Renal cortical epithelial cell (primary cell): ENCODE data around the gene ARIH2. TPM values are rescaled to one million over a fixed set of nuclear protein-coding genes. Genes with fewer than 3 reads are reported as not detected.
"Not testable (repeated sequence)": the region's sequence is repeated elsewhere in the genome, so short reads cannot be mapped to it uniquely, and the experiment has no call there.

Experiments
- DNase-seq: peaks from one replicate; pipeline ENCODE4 v3.0.0-alpha.2; 2011; ENCODE audit warnings: low read depth
- total RNA-seq: library from RNA; depleted of rRNA; stranded (reverse); fragments of >200 nt; gene quantifications from 2 replicates; pipeline ENCODE4 v1.2.3, GENCODE V29; 2014

ARIH2 gene
- total RNA-seq, 1 donor from 2014 or later, result 79.8 TPM

DNA sequence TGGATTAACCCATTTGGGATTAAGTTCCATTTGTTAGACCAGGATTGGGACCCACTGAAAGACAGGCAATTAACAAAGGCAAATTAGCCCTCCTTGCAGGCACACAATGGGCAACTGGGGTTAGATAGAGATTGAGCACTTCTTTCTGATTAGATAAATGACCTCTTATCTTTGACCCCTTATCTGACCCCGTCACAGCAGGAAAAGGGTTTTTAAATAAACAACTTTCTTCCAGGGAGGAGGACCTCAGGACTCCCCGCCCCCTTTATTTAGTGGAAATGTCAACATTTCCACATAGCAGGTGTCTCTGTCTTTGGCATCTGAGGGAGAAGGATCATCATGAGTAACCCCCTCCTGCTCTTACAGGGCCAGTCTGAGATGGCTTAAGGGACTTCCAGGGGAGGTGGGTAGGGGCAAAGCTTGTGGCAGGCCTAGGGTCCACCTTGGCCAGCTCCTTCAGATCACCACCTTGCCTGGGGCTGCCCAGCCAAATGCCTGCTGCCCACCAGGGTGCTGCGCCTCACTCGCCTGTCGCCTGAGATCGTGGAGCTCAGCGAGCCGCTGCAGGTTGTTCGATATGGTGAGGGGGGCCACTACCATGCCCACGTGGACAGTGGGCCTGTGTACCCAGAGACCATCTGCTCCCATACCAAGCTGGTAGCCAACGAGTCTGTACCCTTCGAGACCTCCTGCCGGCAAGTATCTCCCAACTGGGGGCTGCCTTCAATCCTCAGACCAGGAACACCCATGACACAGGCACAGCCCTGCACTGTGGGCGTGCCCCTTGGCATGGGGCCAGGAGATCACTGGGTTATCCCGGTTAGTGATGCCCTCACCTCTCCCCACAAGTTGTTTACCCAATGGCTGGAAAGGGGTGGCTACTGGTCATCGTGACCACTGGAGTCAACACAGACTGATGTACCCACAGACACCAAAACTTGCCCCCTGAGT lies 86.0 kb downstream of the ARIH2 start:
- no peak for DNase-seq

DNA sequence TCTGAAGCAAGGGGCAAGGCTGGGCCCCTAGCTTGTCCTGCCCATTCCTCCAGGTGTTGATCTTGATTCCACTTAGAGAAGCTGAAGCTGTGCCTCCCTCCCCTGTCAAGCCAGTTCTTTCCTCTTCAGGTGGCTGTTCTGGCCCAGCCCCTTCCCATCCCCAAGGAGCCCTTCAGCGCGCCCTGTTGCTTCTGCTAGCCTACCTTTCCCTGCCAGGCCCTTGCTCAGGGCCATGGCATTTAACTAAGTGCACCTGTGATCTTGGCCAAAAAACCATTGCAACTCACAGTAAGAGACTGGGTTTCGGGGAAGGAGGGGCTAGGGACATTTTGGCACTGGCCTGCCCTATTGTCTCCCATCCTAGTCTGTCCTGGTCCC lies 86.7 kb downstream of the ARIH2 start:
- DNase-seq, result no peak

DNA sequence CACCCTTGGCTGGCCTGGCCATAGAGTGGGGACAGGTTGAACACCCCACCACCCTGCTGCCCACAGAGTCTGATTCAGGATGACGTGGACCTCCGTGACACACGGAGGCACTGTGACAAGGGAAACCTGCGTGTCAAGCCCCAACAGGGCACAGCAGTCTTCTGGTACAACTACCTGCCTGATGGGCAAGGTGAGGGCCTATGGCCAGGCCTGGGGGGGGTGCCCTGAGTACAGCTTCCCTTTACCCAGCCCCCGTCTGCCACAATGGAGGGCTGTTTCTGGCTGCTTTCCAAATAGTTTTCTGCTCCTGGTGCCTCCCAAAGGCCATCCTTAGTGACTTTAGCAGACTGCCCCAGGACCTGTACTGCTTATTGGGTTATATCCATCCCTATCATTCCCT lies 87.4 kb downstream of the ARIH2 start:
- DNase-seq, result no peak

DNA sequence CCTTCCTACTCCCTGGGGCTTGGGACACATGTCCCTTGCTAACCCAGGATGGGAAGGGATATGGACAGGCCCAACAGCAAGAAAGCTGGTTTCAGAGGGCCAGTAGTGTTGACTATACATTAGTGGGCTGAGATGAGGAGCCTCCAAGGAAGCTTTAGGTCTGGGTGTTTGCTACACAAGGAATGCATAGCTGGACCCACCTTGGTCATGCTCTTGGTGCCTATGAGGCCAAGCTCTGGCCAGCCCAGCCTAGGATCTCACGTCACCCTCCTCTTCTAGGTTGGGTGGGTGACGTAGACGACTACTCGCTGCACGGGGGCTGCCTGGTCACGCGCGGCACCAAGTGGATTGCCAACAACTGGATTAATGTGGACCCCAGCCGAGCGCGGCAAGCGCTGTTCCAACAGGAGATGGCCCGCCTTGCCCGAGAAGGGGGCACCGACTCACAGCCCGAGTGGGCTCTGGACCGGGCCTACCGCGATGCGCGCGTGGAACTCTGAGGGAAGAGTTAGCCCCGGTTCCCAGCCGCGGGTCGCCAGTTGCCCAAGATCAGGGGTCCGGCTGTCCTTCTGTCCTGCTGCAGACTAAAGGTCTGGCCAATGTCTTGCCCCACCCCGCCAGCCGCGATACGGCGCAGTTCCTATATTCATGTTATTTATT lies 87.9 kb downstream of the ARIH2 start:
- DNase-seq, result no peak

DNA sequence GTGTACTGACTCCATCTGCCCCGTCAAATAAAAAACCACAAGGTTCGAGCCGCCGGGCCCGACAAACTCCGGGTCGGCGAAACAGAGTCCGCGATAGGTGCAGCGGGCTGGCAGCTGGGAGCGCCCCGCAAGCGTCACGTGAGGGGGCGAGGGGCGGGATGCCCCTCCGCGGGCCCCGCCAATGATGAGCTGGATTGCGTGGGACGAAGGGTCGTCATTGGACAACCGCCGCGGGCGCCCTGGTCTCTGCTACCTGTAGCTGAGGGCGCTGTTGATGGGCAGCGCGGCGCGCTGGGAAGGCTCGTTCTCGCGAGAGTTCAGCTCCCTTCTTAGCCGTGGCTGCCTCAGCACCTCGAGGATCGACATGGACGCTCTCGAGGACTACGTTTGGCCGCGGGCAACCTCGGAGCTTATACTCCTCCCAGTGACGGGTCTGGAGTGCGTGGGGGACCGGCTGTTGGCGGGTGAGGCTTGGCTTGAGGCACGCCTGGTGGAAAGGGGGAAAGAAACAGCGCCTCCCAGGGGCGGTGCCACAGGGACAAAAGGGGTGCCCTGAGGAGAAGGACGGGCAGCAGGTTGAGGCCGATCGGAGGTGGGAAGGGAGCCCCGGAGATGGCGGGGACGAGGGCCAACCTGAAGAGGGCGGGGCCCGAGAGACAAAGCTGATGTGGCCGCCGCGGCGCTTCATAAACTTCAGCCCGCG lies 88.6 kb downstream of the ARIH2 start, which contains the start of gene WDR6:
Gene WDR6, plus strand, starts transcription at position 324 of the 703 bp plus-strand sequence. Its CDS starts 41 bp downstream, at position 365.
- DNase-seq, result peak; percentile 94

DNA sequence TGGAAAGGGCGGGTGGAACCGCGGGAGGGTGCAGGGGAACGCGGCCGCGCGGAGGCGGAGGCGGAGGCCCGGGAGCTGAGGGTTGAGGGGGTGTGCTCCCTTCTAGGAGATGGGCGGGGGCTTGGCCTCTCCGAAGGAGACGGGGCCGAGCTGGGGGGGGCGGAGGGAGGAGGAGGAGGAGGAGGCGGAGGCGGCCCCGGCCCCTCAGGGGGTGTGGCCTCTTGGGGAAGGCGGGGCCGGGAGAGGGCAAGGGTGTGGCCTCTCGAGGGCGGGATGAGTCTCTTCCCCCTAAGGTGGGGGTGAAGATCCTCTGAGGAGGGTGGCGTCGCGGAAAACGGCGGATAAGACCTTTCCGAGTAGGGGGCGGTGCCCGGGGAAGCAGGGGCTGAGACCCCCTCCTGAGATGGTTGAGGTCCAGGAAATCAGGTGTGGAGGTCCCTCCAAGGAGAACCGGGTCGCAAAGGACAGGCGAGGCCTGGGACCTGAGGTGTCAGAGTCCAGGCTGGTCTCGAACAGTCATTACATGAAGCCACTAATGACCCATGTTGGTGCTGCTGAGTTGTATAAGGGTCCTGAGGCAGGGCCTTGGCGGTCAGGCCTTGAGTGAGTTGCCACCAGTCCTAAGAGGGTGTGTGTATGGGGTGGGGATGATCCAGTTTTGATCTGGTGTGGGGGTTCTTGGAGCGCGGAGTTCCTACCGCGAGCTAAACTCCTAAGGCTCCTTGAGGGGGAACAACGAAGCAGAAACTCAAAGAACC lies 89.3 kb downstream of the ARIH2 start:
- DNase-seq, result peak; percentile 44

DNA sequence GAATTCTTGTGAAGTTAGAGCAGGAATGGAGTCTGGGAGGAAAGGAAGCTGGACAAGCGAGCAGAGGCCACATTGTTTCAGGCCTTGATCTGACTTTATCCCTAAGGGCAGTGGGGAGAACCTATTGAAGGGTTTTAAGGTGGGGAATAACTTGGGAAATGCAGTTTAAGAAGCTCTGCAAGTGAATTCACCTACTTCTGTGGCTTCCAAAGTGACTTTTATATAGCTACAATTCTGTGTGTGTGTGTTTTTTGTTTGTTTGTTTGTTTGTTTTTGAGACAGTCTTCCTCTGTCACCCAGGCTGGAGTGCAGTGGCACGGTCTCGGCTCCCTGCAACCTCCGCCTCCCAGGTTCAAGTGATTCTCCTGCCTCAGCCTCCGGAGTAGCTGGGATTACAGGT lies 90.0 kb downstream of the ARIH2 start:
- DNase-seq, result not testable (repeated sequence)

DNA sequence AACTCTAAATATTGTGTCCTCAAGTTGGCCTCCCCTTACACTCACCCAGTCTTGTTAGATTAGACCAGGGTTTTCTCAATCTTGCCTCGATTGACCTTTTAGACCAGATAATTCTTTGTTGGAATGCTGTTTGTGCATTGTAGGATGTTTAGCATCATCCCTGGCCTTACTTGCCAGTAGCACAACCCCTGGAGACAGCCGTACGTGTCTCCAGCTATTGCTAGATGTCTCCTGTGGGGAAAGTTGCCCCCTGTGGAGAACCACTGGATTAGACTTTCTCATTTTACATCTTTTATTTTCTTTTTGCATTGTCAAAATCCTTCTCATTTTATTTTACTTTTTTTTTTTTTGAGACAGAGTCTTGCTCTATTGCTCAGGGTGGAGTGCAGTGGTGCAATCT lies 90.8 kb downstream of the ARIH2 start:
- no peak for DNase-seq

DNA sequence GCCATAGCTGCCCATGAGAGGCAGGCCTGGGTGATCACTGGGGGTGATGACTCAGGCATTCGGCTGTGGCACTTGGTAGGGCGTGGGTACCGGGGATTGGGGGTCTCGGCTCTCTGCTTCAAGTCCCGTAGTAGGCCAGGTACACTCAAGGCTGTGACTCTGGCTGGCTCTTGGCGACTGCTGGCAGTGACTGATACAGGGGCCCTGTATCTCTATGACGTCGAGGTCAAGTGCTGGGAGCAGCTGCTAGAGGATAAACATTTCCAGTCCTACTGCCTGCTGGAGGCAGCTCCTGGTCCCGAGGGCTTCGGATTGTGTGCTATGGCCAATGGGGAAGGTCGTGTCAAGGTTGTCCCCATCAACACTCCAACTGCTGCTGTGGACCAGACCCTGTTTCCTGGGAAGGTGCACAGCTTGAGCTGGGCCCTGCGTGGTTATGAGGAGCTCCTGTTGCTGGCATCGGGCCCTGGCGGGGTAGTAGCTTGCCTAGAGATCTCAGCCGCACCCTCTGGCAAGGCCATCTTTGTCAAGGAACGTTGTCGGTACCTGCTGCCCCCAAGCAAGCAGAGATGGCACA lies 93.9 kb downstream of the ARIH2 start:
- no peak for DNase-seq

DNA sequence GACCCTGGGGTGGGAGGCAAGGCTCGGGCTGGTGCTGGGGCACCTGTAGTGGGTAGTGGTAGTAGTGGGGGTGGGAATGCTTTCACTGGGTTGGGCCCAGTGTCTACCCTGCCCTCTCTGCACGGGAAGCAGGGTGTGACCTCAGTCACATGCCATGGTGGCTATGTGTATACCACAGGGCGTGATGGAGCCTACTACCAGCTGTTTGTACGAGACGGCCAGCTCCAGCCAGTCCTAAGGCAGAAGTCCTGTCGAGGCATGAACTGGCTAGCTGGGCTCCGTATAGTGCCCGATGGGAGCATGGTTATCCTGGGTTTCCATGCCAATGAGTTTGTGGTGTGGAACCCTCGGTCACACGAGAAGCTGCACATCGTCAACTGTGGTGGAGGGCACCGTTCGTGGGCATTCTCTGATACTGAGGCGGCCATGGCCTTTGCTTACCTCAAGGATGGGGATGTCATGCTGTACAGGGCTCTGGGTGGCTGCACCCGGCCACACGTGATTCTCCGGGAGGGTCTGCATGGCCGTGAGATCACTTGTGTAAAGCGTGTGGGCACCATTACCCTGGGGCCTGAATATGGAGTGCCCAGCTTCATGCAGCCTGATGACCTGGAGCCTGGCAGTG lies 94.6 kb downstream of the ARIH2 start:
- DNase-seq, result no peak

DNA sequence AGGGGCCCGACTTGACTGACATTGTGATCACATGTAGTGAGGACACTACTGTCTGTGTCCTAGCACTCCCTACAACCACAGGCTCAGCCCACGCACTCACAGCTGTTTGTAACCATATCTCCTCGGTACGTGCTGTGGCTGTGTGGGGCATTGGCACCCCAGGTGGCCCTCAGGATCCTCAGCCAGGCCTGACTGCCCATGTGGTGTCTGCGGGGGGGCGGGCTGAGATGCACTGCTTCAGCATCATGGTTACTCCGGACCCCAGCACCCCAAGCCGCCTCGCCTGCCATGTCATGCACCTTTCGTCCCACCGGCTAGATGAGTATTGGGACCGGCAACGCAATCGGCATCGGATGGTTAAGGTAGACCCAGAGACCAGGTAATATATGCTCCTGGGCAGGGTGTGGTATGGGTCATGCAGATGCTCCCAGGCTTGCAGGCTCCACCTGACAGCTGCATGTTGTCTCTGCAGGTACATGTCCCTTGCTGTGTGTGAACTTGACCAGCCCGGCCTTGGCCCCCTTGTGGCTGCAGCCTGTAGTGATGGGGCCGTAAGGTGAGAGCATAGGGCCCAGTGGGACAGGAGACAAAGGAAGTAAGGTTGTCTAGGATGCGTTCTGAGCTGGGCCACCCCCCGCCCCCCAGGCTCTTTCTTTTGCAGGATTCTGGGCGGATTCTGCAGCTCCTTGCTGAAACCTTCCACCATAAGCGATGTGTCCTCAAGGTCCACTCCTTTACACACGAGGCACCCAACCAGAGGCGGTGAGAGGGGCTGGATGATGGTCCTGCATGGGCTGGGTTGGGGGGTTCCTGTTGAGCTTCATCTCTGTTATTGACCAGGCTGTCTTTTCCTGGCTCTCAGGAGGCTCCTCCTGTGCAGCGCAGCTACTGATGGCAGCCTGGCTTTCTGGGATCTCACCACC lies 95.4 kb downstream of the ARIH2 start:
- DNase-seq, result no peak

DNA sequence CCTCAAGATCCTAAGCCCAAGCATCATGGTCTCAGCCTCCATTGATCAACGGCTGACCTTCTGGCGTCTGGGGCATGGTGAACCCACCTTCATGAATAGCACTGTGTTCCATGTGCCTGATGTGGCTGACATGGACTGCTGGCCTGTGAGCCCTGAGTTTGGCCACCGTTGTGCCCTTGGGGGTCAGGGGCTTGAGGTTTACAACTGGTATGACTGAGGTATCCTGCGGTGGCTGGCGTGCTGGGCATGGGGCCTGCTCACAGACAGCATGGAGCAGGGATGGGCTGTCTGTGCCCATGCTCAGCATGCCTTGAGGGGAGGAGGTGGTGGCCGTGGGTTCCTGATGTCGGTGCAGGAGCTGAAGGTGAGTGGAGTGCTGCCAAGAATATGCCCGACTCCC lies 96.4 kb downstream of the ARIH2 start:
- DNase-seq, result no peak

DNA sequence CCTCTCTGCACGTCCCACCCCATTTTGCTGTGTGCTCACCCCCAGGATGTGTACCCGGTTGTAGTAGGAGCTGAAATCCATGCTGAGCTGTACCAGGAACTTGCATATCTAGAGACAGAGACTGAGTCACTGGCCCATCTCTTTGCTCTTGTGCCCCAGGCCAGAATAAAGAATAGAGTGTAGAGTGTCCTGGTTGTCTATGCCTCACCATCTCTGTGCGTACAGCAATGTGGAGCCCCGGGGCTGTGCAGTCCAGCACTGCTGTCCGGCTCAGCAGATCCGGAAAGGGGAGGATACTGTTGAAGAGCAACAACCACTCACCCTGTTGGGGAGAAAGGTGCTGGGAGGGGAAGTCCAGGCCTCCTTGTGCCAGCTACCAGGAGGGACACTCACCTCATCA lies 97.1 kb downstream of the ARIH2 start:
- DNase-seq, result no peak

DNA sequence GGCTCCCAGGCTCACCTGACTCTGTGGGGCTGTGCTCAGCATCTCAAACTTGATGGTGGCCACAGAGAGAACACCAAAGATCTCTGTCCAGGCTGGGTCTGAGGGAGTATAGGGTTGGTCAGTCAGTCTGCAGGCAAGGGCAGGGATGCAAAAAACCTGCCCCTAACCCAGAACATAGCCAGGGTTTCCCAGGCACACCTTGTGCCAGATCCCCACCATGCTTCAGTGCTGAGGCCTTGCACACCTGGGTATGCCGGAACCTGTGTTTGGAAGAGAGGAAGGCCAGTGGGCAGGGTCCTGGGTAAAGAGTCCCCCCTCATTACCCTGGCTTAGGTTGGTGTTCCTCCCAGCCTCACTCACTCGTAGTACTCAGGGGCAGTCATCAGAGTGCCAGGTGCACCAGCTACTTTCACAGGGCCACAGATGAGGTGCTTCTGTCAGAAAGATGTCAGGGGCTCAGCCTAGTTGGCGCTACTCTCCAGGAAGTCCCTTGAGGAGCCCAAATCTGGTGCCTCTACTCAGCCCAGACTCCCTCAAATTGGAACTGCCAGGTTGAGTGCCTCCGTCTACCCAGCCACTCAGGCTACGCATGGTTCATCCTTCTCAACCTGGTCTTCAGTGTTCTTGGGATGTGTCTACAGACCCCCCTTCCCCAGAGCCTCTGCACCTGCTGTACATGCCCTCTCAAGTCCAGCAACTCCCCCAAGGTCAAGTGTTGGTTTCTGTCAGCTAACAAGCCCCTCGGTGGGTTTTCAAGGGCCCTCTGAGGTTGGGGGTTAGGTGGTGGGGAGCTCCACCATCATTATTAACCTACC lies 98.0 kb downstream of the ARIH2 start:
- no peak for DNase-seq

DNA sequence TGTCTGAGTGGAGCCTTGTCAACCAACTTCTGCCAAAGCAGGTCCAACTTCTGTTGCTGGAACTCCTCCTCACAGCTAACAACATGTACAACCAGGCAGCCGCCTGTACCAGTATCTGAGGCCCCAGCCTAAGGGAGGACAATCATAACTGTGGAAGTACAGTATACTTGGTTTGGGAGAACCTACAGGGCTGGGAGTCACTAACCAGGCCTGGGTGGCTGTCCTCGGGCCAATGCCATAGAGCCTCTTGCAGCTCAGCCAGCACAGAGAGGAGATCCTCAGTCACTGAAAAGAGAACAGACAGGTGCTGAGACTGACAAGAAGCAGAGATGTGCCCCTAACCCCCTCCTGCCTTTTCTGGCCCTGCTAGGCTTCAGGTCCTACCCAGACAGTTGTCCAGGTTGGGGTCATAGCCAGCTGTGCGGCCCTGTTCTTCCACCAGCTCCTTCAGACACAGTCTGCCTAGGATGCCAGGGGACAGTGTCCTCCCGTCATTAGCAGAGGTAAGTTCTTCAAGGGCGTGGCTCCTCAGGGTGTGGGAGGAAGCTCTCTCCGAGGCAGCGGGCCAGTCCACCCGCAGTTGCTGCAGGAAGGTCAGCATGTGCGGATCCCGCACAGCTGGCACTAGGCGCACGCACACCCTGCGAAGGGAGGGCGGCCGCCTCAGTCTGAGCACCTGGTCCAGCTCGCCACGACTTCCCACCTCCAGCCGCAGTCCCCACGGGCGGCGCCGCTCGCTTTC lies 98.8 kb downstream of the ARIH2 start:
- DNase-seq, result no peak

DNA sequence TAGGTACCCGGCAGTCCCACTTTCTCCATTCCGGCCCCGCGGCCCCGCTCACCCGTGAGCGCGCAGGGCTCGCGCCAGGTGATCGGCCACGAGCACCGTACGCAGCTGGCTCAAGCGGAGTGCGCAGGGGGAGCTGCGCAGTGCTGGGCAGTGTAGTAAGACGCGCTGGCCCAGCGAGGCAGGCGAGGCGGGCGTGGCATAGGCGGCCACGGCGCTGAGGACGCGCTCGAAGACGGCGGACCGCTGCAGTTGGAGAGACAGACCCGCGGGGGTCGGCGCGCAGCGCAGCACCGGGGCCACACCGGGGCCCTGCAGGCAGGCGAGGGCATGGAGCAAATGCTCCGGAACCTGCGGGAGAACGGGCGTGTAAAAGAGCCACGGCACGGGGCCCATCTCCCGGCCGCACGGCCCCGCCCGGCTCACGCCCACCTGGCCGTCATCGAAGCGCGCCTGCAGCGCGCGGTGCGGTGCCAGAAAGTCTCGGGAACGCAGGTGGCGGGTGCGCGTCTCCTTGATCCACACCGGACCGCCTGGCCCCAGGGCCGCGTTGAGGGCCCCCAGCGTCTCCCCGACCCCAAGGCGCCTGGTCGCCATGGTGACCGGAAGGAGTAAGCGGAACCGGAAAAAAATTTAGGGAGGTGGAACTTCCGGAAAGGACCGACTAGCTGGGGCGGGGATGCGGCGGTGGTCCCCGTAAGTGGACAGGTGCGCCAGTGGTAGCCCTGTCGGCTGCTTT lies 99.5 kb downstream of the ARIH2 start, which contains the start of gene DALRD3:
Gene DALRD3, minus strand, starts transcription at position 610 of the 736 bp plus-strand sequence. Its CDS starts 16 bp downstream, at position 594.
- no peak for DNase-seq

DNA sequence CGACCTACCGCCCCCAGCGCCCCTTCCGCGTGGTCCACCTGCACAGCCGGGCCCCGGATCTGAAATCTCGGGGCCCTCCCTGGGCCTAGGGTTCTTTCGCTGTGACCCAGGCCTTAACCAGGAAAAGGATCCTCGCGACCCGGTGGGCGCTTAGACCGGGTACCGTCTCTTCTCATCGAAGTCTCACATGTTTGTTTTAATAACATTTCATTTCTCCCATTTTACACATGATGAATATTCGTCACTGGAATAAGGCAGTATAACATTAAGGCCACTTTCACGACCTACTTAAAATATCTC lies 100.0 kb downstream of the ARIH2 start:
- no peak for DNase-seq

DNA sequence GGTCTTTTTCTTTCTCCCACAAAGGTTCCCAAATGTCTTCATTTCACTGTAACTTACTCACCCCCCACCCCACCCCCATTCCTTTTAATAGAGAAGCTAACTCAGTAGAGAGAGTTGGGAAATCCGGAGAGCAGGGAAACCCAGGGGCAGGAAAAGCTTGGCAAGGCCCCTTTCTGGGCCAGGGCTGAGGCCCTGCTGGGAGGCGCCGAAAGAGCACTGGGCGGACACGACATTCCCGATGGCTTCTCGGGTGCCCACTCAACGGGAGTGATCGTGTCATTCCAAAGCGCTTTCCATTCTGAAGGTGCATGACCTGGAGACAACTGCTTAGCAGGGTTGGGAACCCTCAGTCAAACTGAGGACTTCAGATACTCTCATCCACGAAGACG lies 101.3 kb downstream of the ARIH2 start:
- DNase-seq, result no peak
